Upper lobe of left lung (tissue), 4 donors: ENCODE data around the gene CDK16.

Experiments
- POLR2A ChIP-seq, 4 donors: fragments of 450-650 bp; IDR thresholded peaks; one replicate each; pipeline ENCODE4 v1.5.1; 2016 to 2017; ENCODE audit warnings: antibody characterized with exemption in 4 of 4, mild to moderate bottlenecking in 2 of 4
- POLR2AphosphoS5 ChIP-seq, 2 donors: sonication (generic); formaldehyde crosslinking; IDR thresholded peaks; one replicate each; pipeline ENCODE4 v1.5.1; 2017; ENCODE audit warnings: antibody characterized with exemption in 2 of 2
- TF ChIP-seq, protein P1 (sequence below), 6 experiments: fragments of 450-650 bp in 4 of 6; fragments of 200-600 bp in 2 of 6; sonication (generic) in 2 of 6; IDR thresholded peaks; one replicate each; pipeline ENCODE4 v1.5.1; 2016 to 2019; ENCODE audit warnings: antibody characterized with exemption in 6 of 6

GRCh38 chrX:47224896-47225290, 6.4 kb downstream of the CDK16 start:
- TF ChIP-seq POLR2A (IDR thresholded peaks at IDR 0.05) (no peak), POLR2AphosphoS5 (IDR thresholded peaks at IDR 0.05) (no peak)
- TF ChIP-seq, protein P1, sequence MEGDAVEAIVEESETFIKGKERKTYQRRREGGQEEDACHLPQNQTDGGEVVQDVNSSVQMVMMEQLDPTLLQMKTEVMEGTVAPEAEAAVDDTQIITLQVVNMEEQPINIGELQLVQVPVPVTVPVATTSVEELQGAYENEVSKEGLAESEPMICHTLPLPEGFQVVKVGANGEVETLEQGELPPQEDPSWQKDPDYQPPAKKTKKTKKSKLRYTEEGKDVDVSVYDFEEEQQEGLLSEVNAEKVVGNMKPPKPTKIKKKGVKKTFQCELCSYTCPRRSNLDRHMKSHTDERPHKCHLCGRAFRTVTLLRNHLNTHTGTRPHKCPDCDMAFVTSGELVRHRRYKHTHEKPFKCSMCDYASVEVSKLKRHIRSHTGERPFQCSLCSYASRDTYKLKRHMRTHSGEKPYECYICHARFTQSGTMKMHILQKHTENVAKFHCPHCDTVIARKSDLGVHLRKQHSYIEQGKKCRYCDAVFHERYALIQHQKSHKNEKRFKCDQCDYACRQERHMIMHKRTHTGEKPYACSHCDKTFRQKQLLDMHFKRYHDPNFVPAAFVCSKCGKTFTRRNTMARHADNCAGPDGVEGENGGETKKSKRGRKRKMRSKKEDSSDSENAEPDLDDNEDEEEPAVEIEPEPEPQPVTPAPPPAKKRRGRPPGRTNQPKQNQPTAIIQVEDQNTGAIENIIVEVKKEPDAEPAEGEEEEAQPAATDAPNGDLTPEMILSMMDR (IDR thresholded peaks at IDR 0.05) = no peak
